ENCODE data around the gene SH3BP5.

DNA sequence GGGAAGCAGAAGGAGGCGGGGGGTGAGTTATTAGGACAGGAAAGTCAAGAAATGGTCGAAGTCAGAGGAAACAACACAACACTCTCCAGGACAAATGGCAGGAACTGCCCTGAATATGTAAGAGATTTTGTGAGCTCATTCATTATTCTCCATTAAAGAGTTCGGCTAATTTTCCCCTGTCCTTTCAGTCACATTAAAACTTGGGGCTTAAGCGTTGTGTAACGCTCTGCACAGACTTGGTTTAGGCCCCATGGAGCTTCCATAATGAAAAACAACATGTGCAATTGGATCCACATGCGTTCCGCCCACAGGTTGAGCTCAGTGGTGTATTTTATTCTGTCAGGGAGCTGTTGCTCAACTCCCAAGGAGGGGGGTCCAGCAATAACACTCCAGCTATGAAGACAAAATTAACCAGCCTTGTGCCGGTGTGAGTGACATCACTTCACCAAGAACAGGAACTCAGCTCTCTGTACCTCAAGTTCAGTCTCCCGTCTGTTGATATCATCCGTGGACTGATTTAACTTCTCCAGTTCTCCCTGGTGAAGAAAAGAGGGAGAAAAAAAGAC lies 2.3 kb downstream of the SH3BP5 start:
- TF ChIP-seq, protein P1, sequence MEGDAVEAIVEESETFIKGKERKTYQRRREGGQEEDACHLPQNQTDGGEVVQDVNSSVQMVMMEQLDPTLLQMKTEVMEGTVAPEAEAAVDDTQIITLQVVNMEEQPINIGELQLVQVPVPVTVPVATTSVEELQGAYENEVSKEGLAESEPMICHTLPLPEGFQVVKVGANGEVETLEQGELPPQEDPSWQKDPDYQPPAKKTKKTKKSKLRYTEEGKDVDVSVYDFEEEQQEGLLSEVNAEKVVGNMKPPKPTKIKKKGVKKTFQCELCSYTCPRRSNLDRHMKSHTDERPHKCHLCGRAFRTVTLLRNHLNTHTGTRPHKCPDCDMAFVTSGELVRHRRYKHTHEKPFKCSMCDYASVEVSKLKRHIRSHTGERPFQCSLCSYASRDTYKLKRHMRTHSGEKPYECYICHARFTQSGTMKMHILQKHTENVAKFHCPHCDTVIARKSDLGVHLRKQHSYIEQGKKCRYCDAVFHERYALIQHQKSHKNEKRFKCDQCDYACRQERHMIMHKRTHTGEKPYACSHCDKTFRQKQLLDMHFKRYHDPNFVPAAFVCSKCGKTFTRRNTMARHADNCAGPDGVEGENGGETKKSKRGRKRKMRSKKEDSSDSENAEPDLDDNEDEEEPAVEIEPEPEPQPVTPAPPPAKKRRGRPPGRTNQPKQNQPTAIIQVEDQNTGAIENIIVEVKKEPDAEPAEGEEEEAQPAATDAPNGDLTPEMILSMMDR (IDR thresholded peaks at IDR 0.05; ENCODE audit: low read depth, low read length), result no peak
- TF ChIP-seq POLR2A (IDR thresholded peaks at IDR 0.05; ENCODE audit: extremely low read depth, insufficient read length), result no peak
